ENCODE results near the gene THSD7B.

DNA sequence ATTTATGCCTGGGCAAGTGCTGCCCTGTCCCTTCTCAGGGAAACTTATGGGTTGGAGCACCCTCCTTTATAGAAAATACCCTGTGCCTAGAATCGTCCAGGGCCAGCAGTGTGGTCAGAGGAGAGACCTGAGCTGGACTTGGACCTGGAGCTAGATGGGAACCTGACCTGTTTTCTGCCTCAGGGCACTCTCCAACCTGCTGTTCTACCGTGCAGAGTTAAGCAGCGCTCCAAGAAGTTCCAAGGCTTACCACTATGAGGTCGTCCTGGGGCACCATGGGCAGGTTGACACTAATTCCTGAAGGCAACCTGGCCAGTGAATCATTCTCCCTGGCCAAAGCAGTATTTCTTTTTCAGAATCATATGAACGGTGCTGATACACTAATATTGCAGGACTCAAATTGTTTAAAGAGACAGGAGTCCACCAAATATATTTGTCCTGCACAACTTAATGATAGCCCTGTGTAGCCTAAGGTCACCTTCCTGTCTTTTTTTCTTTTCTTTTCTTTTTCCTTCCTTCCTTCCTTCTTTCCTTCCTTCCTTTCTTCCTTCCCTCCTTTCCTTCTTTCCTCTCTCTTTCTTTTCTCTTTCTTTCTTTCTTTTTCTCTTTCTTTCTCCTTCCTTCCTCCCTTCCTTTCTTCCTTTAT lies 743.5 kb downstream of the THSD7B start:
- TF ChIP-seq POLR2AphosphoS5 (IDR thresholded peaks at IDR 0.05) (no peak), TAF1 (IDR thresholded peaks at IDR 0.05; ENCODE audit: low read depth) (no peak)
- TF ChIP-seq, protein P1, sequence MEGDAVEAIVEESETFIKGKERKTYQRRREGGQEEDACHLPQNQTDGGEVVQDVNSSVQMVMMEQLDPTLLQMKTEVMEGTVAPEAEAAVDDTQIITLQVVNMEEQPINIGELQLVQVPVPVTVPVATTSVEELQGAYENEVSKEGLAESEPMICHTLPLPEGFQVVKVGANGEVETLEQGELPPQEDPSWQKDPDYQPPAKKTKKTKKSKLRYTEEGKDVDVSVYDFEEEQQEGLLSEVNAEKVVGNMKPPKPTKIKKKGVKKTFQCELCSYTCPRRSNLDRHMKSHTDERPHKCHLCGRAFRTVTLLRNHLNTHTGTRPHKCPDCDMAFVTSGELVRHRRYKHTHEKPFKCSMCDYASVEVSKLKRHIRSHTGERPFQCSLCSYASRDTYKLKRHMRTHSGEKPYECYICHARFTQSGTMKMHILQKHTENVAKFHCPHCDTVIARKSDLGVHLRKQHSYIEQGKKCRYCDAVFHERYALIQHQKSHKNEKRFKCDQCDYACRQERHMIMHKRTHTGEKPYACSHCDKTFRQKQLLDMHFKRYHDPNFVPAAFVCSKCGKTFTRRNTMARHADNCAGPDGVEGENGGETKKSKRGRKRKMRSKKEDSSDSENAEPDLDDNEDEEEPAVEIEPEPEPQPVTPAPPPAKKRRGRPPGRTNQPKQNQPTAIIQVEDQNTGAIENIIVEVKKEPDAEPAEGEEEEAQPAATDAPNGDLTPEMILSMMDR (IDR thresholded peaks at IDR 0.05; ENCODE audit: poor library complexity, severe bottlenecking), result no peak
